ENCODE results near the gene SIK2.

The SIK2 gene

DNA sequence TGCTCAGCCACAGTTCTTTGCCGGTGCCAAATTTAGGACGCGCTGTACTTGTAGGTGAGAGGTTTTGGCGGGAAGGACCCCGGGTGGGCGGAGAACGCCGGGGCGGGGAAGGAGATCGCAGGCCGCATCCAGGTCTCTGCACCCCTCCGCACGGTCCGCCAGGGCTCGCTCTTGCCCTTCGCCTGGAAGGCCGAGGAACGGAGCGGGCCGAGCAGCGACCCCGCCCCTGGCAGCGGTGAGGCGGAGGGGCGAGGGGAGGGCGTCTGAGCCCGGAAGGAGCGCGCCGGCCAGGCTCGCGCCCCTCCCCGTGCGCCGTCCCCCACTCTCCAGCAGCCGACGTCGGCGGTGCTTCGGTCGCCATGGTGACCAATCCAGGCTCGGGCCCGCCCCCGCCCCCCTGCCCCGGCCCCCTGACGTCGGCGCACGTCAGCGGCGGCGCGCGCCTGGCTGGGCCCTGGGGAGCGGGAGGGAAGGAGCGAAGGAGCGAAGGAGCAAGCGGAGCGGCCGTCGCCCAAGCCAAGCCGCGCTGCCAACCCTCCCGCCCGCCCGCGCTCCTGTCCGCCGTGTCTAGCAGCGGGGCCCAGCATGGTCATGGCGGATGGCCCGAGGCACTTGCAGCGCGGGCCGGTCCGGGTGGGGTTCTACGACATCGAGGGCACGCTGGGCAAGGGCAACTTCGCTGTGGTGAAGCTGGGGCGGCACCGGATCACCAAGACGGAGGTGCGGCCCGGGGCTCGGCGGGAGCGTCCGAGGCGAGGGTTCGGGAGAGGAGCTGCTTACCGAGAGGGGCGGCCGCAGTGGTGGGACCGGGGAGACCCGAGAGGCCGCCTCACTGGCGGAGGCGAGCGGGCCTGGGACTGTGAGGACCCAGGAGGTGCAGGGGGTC is at the start of gene SIK2:
Gene SIK2, plus strand, starts transcription at position 471 of the 886 bp plus-strand sequence. Its CDS starts 115 bp downstream, at position 586.
- DNase-seq (ENCODE audit: extremely low read depth in 1 of 2, low read depth in 1 of 2), result peak; percentile 89 to 92

DNA sequence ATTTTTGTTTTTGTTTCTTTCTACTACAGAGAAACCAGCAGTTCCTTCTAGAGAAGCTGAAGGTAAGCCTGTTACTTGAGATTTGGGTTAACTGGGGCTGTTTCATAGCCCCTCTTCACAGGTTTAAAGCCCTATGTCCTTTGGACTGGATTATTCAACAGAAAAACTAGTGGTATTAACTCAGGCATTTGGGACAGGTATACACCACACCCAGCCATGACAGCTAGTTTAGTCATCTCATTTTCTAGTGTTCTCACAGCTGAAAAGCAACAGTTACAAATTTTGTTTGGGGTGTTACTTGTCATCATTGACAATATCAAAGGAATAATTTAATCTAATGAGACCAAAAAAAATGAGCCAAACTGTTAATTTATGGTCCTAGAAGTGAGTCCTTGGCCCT is 47.7 kb upstream of the SIK2 start:
- DNase-seq (ENCODE audit: extremely low read depth in 1 of 2, low read depth in 1 of 2), result no peak

DNA sequence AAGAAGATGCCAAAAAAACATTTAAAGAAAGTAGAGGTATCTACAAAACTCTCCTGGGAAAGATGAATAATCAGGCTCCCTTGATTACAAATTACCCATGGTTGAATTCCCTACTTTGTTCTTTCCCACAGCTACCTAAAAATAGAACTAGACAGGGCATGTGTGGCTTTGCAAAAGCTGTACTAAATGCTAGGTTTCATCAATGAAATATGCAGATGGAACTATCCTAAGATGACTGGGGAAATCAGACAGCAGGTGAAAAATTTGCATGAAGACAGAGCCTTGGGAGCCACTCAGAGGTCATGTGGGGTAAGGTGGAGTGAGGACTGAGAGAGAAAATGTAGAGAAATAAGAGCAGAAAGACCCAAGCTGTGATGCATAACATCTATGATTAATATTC is 47.0 kb upstream of the SIK2 start:
- DNase-seq (ENCODE audit: extremely low read depth in 1 of 2, low read depth in 1 of 2), result no peak

DNA sequence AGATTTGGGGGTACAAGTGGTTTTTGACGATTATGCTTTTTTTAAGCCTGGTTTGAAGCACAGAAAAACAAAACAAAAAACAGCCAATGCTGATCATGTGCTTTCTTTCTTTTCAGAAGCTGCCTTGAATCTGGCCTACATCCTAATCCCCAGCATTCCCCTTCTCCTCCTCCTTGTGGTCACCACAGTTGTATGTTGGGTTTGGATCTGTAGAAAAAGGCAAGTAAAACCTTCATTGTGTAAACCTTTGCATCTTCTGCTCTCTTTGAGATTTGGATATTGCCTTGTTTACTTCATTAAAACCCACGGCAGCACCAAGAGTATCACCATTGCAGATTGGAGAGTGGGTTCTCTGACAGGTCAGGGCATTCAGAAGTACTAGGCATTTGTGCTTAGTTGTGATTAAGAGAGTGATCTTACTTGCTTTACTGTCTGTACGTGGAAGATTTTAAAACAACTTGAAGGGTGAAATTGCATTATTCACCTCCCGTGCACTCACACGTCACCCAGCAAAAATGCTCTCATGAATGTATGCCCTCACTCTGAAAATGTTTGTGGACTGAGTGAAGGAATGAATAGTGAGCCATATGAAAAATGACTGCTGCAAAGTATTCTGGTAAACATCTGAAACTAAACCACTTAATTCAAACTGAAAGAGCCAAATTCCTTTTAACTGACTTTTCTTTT is 44.7 kb upstream of the SIK2 start:
- no peak for DNase-seq (ENCODE audit: extremely low read depth in 1 of 2, low read depth in 1 of 2)

DNA sequence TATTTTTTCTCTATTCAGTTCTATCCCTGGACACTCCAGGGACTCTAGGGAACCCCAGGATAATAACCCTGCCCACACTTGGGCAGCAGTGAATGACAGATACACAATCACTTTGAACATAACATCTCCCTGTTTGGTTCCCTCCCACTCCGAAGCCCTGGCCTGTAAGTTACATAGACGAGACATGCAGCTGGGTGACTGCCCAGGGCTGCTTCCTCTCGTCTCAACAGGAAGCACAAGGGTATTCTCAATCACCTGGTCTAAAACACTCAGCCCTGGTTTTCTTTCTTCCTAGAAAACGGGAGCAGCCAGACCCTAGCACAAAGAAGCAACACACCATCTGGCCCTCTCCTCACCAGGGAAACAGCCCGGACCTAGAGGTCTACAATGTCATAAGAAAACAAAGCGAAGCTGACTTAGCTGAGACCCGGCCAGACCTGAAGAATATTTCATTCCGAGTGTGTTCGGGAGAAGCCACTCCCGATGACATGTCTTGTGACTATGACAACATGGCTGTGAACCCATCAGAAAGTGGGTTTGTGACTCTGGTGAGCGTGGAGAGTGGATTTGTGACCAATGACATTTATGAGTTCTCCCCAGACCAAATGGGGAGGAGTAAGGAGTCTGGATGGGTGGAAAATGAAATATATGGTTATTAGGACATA is 42.3 kb upstream of the SIK2 start:
- no peak for DNase-seq (ENCODE audit: extremely low read depth in 1 of 2, low read depth in 1 of 2)

DNA sequence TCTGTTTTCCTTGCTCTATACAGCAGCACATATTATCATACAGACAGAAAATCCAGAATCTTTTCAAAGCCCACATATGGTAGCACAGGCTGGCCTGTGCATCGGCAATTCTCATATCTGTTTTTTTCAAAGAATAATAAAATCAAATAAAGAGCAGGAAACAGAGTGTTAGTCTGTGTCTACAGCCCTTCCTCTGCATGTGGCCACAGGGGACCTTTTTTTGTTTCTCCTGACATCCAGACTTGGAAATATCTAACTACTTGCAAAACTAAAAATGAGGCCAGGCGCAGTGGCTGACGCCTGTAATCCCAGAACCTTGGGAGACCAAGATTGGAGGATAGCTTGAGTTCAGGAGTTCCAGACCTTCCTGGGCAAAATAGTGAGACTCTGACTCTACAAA is 41.4 kb upstream of the SIK2 start:
- DNase-seq (ENCODE audit: extremely low read depth in 1 of 2, low read depth in 1 of 2), result no peak

DNA sequence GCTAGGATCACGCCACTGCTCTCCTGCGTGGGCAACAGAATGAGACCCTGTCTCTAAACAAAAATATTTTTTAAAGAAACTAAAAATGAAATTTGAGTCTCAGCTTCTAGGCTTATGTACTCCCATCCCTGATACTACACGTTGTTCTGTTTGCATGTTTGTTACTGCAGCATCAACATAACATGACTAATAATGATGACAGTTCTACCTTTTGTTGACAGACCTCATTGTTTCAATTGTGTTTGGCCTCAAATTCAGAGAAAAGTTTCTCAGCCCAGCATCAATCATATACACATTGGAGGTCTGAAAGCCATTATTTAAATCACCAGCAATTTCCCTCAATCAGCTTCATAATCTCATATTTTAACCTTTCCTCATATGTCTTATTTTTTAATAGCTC is 40.9 kb upstream of the SIK2 start:
- DNase-seq (ENCODE audit: extremely low read depth in 1 of 2, low read depth in 1 of 2), result no peak

DNA sequence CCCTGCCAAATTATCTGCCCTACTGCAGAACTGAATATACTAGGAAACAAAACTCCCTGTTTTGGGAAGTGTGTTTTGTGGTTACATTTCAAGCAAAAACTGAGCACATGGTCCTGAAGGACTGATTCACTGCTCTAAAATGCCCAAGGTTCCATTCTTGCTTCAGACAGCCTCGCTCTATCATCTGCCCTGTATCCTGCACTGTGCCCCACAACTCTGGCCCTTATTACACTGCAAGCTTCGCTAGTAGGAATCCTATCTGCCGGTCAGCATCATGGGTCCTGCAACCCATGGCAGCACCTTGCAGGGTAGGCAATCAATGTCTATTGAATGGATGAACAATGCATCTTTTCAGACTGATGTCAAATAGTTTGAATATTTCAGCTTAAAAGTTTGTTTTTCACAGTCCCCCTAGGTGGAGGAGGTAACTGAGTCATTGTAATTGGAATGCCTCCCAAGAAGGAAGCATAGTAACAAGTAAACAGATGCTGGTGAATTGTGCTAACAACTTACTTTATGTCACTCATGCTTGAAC is 40.4 kb upstream of the SIK2 start:
- DNase-seq (ENCODE audit: extremely low read depth in 1 of 2, low read depth in 1 of 2), result no peak

DNA sequence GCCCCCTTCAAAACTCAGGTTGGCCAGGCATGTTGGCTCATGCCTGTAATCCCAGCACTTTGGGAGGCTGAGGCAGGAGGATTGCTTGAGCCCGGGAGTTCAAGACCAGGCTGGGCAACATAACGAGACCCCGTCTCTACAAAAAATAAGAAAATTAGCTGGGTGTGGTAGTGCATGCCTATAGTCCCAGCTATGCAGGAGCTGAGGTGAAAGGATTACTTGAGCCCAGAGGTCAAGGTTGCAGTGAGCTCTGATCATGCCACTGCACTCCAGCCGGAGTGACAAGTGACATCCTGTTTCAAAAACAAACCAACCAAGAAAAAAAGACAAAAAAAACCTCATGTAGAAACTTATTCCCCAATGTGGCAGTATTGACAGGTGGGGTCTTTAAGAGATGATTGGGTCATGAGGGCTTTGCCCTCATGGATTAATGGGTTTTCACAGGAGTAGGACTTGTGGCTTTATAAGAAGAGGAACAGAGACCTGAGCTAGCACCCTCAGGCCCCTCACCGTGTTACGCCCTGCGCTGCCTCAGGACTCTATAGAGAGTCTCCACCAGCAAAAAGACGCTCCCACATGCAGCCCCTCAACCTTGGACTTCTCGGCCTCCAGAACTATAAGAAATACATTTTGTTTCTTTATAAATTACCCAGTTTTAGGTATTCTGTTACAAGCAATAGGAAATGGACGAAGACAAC is 39.4 kb upstream of the SIK2 start:
- no peak for DNase-seq (ENCODE audit: extremely low read depth in 1 of 2, low read depth in 1 of 2)

DNA sequence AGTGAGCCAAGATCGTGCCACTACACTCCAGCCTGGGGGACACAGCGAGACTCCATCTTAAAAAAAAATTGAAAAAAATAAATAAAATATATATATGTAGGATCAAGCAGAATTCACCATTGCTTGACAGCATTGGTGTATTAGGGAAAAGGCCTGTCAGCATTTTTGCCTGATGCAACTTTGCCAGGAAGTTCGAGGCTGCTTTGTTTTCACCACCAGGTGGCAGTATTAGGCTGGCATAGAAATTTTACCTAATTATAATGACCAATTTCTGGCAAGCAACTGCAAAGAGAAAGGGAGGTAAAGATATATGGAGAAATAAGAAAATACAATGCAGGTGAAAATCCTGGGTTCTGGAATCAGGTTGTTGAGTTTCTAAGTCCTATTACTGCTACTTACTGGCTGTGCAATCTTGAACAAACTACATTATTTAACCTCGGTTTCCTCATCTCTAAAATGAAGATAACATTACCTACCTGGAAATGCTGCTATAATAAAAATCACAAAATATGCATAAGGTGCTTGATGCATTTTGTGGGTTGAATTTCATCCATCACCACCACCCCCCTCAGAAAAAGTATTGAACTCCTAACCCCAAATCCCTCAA is 37.0 kb upstream of the SIK2 start:
- peak in 1 of 2 donors; percentile 34 for DNase-seq (ENCODE audit: extremely low read depth in 1 of 2, low read depth in 1 of 2)

DNA sequence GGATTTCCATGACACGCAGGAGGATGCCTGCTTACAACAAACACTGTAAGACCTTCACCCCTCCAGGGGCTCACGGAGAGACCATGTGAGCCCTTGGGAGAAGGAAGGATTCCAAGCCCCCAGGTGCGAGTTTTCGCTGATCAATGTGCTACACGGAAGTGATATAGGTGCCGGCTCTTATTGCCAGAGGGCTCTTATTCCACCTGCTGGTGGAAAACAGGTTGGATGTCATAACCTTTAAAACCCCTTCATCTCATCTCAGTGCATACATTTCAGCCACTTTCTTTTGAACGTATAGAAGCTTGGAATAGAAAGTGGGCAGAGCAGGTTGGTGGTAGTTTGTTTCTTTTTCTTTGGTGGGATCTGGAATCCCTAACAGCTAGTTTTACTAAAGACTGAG is 35.9 kb upstream of the SIK2 start:
- no peak for DNase-seq (ENCODE audit: extremely low read depth in 1 of 2, low read depth in 1 of 2)

DNA sequence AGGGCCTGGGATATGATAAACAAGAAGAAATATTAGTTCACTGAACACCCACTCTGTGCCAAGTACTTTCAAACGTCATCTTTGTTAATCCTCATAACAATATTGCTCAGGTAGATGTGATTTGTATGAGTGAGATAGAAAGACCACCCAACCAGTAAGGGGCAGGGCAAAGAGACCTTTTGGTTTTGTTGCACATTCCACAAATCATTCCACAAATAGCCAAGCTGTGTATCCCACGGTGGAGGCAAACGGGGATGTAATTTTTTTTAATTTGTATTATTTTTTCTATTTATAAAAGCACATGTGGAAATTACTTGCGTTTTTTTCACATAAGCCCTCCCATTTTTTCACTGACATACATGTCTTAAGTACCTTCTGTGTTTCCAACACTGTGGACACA is 32.8 kb upstream of the SIK2 start:
- DNase-seq (ENCODE audit: extremely low read depth in 1 of 2, low read depth in 1 of 2), result no peak

DNA sequence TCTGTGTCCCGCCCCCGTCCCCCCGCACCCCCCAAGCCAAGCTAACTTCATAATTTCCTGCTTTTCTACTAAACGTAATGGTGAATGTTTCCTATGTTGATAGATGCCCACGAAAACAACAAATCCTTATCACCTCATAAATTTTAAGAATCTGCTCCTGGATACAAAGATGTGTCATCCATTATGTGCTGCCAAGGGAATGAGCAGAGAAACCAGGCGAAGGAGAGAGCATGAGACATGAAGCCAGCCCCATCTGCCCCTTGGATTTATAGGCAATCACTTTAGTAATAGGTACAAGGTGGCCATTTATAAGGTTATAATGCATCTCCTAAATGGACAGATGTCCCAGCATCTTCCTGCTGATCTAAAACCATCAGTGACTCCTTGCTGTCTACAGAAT is 31.5 kb upstream of the SIK2 start:
- DNase-seq (ENCODE audit: extremely low read depth in 1 of 2, low read depth in 1 of 2), result no peak

DNA sequence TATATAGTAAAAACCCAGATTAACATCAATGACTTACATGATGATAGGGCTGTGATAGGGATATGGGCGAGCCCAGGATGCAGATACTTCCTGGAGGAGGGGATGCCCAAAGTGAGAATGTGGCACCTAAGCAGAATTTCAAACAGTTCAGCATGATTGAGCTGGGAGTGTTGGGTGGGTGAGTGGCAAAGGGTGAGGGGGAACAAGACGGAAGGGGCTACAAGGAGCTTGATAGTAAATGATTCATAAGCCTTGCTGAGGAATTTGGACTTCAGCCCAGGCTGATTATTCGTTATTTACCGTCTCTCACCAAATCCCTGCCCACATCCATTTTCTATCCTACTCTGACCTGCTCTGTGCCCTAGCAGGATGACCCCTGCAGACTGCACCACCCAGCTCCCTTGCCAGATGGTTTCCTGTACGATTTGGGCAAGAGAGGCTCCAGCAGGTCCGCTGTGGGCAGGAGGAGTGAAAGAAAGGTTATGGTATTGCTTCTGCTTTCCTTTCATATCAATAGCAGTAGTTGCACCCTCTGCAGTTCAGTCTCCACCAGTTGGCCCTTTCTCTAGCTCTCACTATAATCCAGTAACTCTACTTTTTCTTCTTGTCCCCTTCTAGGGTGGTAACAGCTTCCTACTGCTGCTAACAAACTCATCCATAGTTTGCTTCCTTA is 30.3 kb upstream of the SIK2 start:
- DNase-seq (ENCODE audit: extremely low read depth in 1 of 2, low read depth in 1 of 2), result no peak

DNA sequence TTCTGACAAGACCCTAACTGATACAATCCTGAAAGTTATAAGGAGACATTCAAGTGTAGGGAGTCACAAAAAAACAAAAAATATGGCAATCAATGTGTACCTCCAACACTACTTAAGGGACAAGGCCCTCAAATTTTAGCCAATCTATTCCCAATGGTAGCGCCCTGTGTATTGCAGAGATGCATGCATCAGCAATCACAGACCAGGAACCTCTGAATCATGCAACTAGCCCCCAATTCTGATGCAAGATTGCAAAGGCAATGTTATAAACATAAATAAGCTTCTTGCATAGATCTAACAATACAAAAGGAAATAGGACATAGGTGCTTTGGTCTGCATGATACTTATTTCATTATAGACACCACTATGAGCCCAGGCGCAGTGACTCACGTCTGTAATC is 29.7 kb upstream of the SIK2 start:
- DNase-seq (ENCODE audit: extremely low read depth in 1 of 2, low read depth in 1 of 2), result no peak

DNA sequence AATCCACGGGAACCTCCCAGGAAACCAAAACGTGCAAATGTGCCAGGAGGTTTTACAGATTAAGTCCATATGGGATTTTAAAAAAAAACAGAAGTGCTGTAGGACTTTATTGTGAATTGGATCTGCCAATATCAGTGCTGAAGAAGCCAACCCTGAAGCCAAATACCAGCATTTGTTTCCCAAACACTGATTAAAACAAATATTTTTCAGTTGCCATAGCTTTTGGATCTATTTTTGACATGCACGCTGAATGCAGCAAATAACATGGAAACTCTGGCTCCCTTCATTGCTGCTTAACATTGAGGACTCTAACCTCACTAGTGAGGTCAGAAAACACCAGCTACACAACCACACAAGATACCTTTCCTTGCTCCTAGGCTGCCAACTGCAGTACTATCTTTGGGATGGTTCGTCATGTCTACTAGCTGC is 28.4 kb upstream of the SIK2 start:
- no peak for DNase-seq (ENCODE audit: extremely low read depth in 1 of 2, low read depth in 1 of 2)

DNA sequence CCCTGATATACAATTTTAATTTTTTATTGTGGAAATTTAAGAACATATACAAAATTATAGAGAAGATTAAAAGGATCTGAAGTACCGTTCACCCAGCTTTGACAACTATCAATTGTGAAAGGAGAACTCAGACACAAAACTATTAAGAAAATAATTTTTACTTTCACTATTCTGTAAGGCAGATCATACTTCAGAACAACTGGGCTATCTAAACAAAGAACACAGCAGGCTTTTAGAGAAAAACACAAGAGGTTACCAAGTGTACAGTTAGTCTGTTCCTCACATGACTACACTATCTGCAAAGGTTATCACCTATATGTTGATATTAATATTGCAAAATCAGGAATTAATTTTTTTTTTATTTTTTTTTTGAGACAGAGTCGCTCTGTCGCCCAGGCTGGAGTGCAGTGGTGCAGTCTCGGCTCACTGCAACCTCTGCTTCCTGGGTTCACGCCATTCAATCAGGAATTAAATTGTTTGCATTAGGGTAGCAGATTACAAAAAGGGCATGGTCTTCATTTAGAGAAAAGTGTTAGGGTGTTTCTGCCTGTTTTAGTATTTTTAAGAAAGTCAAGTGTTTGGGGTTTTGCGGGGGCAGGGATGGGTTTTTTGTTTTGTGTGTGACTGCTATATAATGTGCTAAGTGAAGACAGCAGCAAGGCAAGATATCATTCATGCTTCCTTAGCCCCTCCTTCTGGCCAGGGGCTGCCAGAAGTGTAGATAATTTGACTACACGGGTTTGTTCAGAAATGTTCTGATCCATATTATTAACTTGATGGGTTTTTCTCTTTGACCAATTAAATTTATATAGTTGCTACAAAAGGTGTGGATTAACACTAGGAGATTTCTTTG is 27.6 kb upstream of the SIK2 start:
- DNase-seq (ENCODE audit: extremely low read depth in 1 of 2, low read depth in 1 of 2), result no peak

DNA sequence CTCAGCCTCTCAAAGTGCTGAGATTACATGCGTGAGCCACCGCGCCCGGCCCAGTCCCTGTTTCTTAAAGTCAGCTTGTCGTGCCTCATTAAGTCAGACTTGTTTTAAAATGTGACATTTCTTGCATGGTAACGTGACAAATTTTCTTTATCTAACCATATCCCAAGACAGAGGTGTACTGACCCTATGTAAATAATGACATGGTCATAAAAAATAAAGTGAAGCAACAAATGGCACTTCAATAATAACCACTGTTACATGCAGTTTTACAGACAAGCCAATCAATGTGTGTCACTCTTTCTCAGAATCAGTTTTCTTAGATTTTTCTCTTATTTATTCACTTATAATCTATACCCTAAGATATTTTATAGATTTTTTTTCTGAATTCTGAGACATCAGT is 26.5 kb upstream of the SIK2 start:
- no peak for DNase-seq (ENCODE audit: extremely low read depth in 1 of 2, low read depth in 1 of 2)

DNA sequence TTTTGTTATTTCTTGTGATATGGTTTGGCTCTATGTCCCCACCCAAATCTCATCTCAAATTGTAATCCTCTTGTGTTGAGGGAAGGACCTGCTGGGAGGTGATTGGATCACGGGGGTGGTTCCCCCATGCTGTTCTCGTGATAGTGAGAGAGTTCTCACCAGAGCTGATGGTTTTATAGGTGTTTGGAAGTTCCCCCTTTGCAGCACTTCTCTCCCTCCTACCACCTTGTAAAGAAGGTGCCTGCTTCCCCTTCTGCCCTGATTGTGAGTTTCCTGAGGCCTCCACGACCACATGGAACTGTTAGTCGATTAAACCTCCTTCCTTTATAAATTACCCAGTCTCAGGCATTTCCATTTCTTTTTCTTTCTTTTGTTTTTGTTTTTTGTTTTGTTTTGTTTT is 24.4 kb upstream of the SIK2 start:
- DNase-seq (ENCODE audit: extremely low read depth in 1 of 2, low read depth in 1 of 2), result no peak
